GM18907 (cell line): ENCODE results near the gene METAP1D.
A peak's percentile ranks its signal among the peaks of the same experiment; 100 is the strongest.

Source experiments
- ATAC-seq: cut with Tn5 transposase; IDR thresholded peaks from one replicate; pipeline ENCODE4 v1.9.1; 2021; ENCODE audit warnings: mild to moderate bottlenecking, moderate library complexity; ENCODE audit not compliant: unreplicated experiment

The METAP1D gene

DNA sequence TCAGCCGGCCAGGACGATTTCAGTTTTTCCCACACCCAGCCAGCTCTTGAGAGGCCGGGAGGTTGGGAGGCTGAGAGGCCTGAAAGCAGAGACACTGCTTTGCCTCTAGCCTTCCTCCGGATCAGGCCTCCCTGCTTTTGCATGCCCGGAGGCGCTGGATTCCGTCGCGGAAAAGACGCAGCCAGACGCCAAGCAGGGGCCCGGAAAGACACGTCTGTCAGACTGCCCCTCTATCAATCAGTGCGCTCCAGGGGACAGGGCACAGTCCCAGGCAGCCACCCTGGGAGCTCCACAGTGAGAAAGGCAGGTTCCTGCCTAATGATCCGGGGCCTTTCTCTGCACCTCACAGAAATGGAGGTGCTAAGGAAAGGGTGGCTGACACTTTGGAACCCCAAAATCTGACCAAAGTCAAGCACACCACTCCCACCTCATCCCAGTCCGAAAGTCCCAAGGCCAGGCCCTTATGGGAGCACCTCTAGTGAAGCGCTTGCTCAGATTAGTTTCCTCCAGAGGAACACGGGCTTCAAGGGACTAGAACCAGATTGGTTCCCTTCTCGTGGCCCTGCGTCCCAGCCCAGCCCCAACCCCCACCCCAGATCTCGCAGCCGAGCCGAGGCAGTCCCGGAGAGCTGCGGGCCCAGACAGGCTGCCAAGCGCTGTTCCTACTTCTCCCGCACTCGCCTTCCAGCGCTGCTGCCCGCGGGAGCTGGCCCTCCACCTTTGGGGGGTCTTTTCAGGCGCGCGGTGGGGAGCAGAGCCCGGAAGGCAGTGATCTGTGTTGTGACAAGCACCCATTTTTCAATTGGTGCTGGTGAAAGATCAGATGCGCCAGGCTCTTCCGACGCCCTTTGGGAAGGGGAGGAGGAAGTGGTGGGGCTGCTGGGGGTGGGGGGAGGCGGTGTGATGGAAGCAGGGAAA, 90.5 kb downstream of the METAP1D start:
- no peak for ATAC-seq

DNA sequence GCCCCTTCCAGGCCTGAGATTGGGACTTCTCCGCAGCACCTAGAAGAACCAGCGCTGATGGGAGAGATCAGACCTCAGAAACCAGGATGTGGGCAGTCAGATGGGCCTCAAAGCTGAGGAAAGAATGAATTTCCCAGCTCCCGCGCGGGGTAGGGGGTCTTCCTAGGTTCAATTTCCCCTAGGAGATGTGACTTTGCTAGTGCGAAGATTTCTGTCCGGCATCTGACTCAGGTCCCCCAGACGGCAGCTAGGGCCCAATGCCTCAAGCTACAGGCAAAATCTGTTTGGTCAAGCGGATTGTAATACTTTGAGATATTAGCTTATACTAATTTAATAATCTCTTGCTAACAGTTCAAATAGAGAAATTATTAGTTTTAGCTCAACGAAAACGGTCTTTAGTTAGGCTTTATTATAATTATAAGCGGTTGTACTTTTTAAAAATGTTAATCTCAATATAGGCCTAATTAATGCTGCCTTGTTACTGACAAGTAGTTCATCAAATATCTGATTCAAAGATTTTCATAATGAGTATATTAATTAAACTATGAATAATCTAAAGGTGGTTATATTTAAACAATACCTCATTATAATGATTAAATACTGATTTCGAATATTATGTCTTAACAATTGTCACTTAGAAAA, 91.4 kb downstream of the METAP1D start:
- no peak for ATAC-seq

DNA sequence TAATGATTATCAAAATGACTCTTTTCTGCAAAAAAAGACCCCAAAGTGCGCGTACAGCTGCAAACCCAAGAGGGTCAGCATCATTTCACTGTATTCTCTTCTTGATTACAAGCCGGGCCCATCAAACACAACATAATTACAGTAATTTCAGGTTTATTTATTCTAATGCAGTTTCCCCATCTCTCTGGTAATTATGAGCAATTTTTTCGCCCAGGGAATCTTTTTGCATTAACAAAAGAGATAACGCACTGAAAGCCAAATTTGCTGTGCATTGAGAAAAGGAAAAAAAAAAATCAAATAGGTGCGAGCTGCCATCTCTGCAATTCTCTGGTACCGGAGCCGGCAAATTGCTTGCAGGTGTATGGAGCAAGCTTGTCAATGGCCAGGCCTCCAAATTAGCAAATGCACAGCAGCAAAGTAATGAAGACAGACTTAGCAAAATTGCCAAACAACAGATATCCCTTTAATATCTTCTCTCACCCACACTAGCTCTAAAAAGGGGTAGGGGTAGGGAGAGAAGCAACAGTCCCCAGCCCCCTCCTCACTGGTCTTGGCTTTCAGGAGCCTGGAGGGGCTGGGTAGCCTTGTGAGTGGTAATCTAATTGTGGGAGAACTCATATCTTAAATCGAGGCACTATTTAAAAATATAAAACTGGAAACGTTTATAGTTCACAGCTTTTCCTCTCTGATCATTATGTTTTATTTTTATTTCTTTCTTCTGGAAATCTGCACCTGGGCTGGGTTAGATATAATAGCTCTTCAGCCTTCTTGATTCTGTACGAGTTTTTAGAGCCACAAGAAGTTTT, 92.2 kb downstream of the METAP1D start:
- ATAC-seq, result no peak

DNA sequence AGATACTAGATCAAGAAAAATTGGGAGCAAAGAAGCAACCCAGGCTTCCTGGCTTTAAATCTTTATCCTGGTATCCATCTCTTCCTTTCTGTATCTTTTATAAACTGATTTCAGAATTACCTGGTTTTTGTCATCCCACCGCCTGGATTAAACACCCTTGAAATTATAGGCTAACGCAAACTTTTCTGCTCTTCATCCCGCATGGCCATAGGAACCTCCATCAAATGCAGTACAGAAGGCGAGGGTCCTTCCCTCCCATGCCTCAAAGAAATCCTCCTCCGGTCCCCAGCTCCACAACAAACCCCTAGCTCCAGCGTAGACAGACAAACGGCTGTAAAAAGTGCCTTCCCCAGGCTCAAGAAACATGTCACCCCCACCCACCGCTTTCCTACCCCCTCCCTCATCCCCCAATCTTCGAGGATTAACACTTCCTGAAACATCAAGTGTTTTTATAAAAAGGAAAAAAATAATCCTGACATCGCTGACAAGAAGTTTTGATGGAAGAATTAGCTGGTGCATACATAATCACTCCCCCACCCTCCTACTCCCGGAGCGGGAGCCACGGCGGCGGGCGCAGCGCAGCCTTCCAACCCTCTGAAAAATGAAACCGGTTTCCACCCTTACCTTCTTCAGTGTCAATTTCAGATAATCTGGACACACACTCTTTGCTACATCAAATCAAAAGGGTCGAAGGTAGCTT, 93.1 kb downstream of the METAP1D start:
- no peak for ATAC-seq

DNA sequence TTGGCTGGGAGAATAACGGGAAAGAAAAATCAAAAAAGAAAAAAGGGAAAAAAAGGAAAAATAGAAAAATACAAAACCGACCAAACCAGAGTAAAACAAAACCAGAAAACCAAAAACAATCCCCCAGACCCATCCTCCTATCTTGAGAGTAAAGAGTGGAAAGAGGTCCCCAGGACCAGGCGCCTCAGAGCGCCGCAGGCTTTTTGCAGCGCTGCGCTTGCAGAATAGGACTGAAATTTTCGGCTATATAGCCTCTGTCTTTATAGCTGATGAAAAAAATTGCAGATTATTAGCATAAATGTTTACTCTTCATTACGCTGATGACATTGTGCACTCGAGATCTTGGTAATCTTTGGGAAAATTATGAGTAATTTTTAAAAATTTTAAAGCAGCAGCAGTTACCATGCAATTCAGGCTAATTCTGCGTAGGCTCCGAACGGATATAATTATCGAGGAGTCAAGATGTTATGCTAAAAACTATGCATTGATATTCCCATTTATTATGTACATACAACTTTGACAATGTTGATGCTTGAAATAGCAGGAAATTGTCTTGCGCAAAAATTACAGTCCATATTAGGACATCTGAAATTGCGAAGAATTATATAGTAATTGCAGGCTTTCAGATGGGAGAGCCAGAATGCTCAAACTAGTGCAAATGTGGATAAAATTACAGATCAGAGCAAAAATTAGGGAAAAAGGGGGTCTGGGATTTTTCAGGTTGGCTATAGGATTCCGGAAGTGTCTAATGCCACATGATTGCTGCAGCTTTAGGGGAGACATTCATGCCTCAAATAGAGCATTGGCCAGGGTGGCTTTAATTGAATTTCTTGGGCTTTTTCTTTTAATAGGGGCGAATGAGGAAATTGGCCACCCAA, 93.9 kb downstream of the METAP1D start:
- no peak for ATAC-seq

DNA sequence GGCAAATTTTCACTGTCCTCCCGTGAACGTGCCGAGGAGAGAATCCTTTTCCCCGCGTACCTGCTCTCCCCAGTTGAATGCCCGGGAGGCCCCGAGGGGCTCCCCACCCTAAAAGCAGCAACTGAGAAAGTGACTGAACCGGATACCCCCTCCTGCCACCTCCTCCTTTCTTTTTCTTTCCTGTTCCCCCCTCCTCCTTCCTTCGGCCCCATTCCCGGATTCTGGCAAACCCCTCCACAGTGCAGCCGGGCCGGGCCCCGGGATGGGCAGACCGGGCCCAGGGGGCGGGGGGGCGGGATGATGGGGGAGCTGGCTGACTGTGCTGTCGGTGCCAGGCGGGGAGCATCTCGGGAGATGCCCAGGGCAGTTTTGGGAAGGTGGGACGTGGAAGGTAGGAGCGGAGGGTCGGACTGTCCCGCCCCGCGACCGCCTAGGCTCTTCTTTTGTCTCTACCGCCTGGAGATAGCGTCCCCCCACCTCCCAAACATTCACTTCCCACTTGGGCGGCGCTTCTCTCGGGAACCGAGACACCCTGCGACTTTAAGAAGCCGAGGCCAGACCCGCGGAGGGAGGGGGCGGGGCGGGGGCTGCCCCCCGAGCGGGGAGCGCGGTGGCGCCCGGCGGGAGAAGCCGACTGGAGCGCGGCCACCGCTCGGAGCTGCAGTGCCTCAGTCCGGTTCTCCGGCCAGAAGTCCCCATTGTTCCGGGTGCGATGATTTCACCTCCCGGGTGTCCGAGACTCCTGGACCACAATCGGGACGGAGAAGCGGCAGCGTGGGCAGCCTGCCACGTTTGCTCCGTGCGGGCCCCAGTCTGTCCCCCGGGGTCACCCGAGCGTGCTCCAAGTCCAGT, 94.8 kb downstream of the METAP1D start:
- ATAC-seq, result peak; percentile 5

DNA sequence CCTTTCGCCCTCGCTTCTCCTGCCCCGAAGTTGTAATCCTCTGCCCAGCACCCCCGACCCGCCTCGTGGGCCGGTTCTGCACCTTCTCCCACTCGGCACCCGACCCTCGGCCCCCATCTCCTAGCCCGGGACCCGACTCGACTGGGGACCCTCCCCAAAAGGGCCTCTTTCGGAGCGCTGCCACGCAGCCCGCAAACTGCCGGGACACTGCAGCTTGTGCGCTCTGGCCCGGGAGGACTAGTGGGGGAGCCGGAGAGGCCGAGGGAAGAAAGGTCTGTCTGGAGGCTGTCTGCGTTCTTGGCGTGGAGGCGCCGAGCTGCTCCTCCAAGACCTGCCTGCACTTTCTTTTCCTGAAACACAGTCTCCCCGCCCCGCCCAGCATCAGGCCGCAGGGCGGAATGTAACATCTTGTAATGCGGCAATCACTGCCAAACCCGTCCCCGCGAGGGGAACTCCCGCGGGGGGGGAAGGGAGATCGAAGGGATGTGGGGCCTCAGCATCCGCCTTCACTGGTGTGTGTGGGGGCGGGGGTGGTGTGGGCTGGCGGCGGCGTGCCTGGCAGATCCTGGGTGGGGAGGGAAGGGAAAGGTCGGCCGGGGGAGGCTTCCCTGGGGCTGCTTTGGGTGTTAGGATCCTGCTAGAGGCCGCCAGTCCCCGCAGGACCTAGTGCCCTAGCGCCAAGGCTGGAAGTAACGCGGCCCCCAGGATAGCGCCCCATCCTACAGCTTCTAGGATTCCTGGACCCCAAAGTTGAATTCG, 95.6 kb downstream of the METAP1D start:
- ATAC-seq, result peak; percentile 41

DNA sequence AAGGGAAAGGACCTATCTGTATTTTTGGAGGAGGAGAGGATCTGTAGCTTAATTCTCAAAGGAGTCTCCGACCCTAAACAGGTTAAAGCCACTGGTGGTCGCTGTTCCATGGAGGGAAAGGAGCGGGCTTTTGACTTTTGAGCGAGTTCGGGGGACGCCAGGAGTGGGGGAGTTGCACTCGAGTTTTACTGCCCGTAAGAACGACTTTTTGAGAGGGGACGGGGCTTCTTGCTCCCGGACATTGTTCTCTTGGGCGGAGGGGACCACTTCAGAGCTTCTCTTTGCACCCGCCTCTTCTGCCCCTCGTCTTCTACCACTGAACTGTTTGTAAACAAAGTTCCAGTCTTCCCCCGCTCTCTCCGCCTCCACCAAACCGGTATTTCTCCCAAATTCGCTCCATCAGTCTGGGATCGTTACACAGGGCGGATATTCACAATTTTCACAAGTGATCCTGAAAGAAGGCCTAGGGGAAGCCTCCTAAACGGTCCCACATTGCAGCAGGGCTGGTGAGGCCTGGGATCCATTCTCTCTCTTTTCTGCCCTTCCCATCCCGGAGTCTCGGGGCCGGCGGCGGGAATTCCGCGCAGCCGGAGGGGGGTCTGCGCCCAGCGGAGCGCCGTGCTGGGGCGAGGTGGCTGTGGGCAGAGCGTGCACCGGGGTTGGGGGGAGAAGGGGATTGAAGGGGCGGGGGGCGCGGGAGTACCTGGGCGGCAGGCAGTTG, 96.3 kb downstream of the METAP1D start:
- no peak for ATAC-seq

DNA sequence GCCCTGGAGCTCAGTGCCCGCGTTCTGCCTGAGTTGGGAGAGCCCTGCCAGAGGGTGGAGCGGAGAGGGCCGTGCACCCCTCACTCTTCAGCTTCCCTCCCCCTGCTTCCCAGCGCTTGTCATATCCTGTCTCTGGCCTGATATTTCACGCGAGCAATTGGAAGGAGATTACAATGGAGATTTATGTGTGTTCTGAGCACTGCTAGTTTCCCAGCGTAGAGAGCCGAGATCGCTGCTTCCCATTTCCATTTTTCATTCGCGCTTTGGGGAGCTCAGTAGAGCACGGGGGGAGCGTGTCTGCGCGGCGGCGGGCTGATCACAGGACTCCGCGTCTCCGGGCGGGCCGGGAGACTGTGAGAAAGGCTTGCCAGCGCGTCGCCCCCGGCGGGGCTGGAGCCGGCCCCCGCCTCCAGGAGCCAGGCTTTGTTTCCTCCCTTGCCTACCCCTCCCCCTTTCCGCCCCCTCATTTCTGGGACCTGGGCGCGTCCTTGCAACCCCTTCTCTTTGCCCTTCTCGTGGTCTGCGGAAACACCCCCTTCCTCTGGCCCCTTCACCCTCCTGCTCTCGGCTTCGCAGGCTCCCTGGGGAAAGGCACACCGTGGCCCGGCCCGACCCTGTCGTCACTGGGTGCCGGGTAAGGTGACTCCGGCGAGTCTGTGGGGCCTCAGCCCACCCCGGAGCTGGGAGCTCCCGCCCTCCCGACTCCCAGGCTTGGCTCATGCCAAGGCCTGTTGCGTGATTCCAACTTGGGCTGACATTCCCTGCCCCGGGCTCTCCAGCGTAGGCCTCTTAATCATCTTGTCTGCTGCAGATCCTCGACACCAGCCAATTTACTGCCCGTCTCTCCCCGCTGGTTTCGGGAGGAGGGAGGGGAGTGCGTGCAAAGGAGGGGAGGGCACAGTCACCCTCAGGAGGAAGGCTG, 97.1 kb downstream of the METAP1D start:
- ATAC-seq, result no peak

DNA sequence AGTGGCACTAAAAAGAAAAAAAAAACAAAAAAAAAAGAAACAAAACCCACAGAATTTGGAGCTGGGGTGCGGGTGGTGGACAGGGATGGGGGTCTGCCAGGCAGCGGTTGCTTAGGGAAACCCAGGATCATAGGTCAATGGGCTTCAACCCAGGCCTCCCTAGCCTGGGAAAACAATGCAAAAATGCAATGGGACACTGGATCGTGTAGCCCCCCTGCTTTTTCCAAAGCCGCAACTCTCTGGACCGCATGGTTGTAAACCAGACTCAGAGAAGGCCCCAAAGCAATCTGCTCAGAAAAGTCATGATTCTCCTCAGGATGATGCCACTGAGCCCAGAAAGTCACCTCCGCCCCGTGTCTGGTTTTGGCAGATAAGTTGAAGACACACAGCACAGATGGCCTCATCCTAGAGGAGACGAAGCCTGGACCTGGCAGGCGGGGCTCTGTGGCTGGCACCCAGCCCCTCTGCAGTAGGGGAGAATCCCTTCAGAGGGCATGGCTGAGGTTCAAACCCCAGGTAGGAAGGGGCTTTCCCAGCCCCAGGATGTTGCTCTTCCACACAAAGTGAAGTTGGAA, 97.9 kb downstream of the METAP1D start:
- ATAC-seq, result no peak

DNA sequence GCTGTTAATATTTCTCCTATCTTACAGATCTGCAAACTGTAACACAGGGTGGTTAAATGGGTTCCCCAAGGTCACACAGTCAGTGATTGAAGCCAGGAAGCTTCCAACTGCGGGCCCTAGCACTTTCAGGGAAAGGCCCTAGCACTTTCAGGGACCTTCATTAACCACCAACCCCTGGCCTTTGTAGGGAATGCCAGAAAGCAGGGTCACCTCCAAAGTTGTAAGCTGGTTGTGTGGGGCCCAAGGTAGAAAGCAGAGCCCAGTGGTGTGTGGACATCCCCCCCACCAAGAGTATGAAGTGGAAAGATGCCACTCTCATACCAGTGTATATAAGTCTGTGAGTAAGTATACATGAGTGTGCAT, 98.5 kb downstream of the METAP1D start:
- no peak for ATAC-seq

DNA sequence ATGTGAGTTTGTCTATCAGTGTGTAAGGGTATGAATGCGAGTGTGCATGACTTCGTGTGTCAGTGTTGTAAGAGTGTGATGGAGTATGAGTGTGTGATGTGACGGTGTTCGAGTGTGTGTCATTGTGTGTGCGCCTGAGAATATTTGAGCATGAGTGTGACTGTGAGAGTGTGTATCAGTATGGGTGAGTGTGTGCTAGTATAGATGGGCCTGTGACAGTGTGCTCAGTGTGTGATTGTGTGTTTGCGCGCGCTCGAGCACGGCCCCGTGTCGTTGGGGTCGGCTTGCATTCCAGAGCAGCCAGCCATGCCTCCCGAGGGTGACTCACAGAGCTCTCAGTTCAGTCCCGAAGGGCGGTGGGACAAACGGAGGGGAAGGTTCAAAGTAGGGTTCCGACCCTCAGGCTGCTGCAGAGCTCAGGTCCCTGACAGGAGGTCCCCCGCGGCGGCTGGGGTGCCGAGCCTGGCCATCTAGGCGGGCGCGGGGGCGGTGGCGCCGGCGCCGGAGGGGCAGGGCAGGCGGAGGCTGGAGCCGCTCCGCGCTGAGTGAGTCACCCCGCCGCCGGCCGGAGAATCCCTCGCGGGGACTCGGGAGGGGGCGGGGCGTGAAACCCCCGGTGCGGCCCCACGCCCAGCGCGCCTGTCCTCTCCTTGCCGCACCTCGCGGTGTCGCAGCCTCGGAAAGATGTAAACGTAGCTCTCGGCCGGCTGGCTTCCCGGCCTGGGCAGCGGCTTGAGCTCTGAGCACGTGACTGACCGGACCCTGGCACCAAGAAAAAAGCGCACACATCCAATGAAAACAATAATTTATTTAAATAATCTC, 99.1 kb downstream of the METAP1D start:
- ATAC-seq, result no peak

DNA sequence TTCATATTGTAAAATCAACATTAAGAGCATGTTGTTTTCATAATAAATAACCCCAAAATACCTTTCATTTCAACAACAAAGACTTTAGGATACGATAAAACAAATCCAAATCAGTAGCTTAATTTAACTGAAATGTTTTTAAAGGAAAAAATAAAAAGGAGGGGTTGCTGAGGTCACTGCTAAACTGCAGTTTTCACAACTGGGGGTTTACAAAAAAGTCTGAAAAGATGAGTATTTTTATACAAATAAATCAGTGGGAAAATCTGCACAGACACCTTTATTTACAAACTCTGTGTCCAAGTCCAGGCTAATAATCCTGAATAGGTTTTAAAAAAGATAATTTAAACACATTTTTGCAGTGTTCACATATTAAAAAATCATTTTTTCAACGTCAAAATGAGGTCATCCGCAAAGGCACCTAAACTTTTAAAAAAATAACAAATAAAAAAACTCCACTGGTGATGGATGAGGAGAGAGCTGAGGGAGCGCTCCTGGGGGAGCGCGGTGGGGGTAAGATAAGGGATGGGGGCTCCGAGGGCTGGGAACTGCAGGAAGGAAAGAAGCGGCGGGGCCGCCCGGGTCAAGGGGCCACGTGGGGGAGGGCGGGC, 99.8 kb downstream of the METAP1D start:
- ATAC-seq, result no peak

DNA sequence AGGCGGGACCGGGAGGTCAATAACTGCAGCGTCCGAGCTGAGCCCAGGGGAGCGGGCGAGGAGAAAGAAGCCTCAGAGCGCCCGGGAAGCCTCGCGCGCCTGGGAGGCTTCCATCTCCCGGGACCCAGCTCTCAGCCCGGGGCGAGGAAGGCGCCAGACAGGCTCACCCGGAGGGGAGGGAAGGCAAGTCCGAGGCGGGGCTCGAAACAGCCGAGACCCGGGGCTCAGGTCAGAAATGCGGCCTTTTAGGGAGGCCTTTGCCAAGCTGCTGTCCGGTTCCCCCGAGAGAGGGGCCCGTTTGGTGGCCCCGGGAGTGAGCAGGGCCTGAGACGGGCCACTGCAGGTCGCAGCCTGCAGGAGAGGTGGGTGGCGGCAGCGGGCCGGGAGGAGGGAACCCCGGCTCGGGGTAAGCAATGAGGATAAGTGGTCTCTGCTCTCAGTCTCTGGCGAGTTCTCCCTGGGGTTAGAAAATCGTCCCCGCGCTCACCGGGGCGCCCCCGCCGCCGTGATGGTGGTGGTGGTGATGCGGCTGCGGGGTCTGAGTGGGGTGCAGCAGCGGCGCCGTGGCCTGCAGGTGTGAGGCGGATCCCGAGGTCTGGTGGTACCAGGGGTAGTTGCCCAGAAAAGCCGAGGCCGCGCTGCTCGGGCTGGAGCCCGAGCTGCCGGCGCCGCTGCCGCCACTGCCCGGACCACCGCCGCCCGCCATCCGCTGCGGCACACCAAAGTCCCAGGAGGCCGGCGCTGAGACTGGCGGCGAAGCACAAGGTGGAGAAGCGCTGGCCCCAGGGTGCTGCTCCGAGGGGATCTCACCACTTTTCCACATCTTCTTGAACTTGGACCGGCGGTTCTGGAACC, 100.6 kb downstream of the METAP1D start:
- ATAC-seq, result no peak
